RPMI8226 (cell line): ENCODE results near the gene LAIR2.

Experiments
- DNase-seq: peaks from one replicate; pipeline ENCODE4 v3.0.0-alpha.2; 2015

LAIR2 gene

GRCh38 chr19:54502518-54503048, at the start of gene LAIR2:
Gene LAIR2 (plus strand): TSS chr19:54502831. CDS start chr19:54502919, 88 bp downstream.
- DNase-seq, result no peak

- DNase-seq, result no peak
Measured at GRCh38 chr19:54453921-54454780, 48.5 kb upstream of the LAIR2 start.

GRCh38 chr19:54454781-54455675, 47.6 kb upstream of the LAIR2 start:
- DNase-seq, result no peak

GRCh38 chr19:54455786-54456422, 46.7 kb upstream of the LAIR2 start:
- no peak for DNase-seq

GRCh38 chr19:54456423-54457373, 45.9 kb upstream of the LAIR2 start:
- DNase-seq, result no peak

GRCh38 chr19:54457773-54458647, 44.6 kb upstream of the LAIR2 start:
- no peak for DNase-seq

GRCh38 chr19:54458648-54459281, 43.9 kb upstream of the LAIR2 start:
- DNase-seq, result no peak

GRCh38 chr19:54459282-54460229, 43.1 kb upstream of the LAIR2 start:
- no peak for DNase-seq

GRCh38 chr19:54460230-54461005, 42.2 kb upstream of the LAIR2 start:
- no peak for DNase-seq

- DNase-seq, result no peak
Measured at GRCh38 chr19:54461210-54461609, 41.4 kb upstream of the LAIR2 start.

GRCh38 chr19:54461613-54462012, 41.0 kb upstream of the LAIR2 start:
- no peak for DNase-seq

- DNase-seq, result peak; percentile 51
Measured at GRCh38 chr19:54462047-54462654, 40.5 kb upstream of the LAIR2 start.

GRCh38 chr19:54462655-54463530, 39.7 kb upstream of the LAIR2 start:
- peak; percentile 85 for DNase-seq

GRCh38 chr19:54463531-54464043, 39.0 kb upstream of the LAIR2 start, which contains the start of gene LENG9:
Gene LENG9 (minus strand): TSS chr19:54463778. CDS start chr19:54463526, 252 bp downstream.
- peak; percentile 100 for DNase-seq

GRCh38 chr19:54464044-54464629, 38.5 kb upstream of the LAIR2 start:
- peak; percentile 99 for DNase-seq
